Right atrium auricular region (tissue), 2 donors: ENCODE results near the gene STON1. TPM values are rescaled to one million over a fixed set of nuclear protein-coding genes. Genes with fewer than 3 reads are reported as not detected.

Experiments
- DNase-seq: peaks from one replicate; pipeline ENCODE4 v3.0.0-alpha.2; 2019; ENCODE audit warnings: low spot score
- H3K27ac ChIP-seq, 2 donors: fragments of 200-600 bp; sonication (generic); 1 replicate in 1 of 2; 2 replicates in 1 of 2; pipeline ENCODE4 v1.5.1; 2016 to 2019
- H3K27me3 ChIP-seq, 2 donors: fragments of 200-600 bp; sonication (generic); one replicate each; pipeline versions ENCODE4 v1.5.1 to v1.6.0; 2017 to 2019
- H3K36me3 ChIP-seq: fragments of 200-600 bp; sonication (generic); one replicate; pipeline ENCODE4 v1.5.1; 2016
- H3K4me1 ChIP-seq, 2 donors: fragments of 200-600 bp; sonication (generic); one replicate each; pipeline versions ENCODE4 v1.5.1 to v1.6.0; 2017 to 2019
- H3K4me3 ChIP-seq, 2 donors: fragments of 200-600 bp; sonication (generic); 1 replicate in 1 of 2; 2 replicates in 1 of 2; pipeline ENCODE4 v1.5.1; 2017 to 2019; ENCODE audit warnings: mild to moderate bottlenecking in 1 of 2, moderate library complexity in 1 of 2
- H3K9me3 ChIP-seq, 2 donors: fragments of 200-600 bp; sonication (generic); one replicate each; pipeline ENCODE4 v1.5.1; 2019
- total RNA-seq, 2 donors: library from RNA; depleted of rRNA; stranded (reverse); fragments of >200 nt; gene quantifications; one replicate each; pipeline ENCODE4 v1.1.0, GENCODE V29; 2016
- TF ChIP-seq, protein P1 (sequence below), 2 donors: fragments of 200-600 bp; sonication (generic); IDR thresholded peaks; one replicate each; pipeline ENCODE4 v1.5.1; 2019; ENCODE audit warnings: antibody characterized with exemption in 2 of 2

The STON1 gene
- total RNA-seq, 2 donors from 2014 or later, result 6.4 to 15.9 TPM

DNA sequence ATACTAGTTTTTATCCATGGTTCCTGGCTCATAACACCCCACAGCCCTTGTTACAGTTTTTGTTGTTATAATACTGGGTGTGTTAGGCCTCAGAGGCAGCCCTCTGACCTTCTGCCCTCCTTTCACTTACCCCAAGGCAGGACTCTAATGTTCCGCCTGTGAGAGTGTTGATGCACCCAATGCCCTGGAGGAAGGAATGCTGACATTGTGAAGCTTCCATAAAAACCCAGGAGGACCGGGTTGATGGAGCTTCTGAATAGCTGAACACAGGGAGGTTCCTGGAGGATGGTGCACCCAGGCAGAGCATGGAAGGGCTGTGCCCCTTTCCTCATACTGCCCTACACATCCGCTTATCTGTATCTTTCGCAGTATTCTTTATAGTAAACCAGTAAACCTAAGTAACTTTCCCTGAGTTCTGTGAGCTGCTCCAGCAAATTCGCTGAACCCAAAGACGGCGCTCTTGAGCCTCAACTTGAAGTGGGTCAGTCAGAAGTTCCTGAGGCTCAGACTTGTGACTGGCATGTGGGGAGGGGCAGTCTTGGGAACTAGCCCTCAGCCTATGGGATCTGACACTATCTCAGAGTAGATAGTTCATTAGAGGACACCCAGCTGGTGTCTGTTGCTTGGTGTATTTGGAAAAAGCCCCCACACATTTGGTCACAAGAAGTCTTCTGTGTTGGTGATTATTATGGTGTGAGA lies 10.4 kb downstream of the STON1 start:
- Histone ChIP-seq H3K4me3 (no peak overlapping the region), H3K9me3 (no peaks in the 10 kb centered on the region), H3K27me3 (no peaks in the 10 kb centered on the region), H3K27ac (no peak overlapping the region), H3K4me1 (peaks cover 0 to 11% of the 10 kb centered on the region in 2 donors), H3K36me3 (no peaks in the 10 kb centered on the region)
- TF ChIP-seq, protein P1, sequence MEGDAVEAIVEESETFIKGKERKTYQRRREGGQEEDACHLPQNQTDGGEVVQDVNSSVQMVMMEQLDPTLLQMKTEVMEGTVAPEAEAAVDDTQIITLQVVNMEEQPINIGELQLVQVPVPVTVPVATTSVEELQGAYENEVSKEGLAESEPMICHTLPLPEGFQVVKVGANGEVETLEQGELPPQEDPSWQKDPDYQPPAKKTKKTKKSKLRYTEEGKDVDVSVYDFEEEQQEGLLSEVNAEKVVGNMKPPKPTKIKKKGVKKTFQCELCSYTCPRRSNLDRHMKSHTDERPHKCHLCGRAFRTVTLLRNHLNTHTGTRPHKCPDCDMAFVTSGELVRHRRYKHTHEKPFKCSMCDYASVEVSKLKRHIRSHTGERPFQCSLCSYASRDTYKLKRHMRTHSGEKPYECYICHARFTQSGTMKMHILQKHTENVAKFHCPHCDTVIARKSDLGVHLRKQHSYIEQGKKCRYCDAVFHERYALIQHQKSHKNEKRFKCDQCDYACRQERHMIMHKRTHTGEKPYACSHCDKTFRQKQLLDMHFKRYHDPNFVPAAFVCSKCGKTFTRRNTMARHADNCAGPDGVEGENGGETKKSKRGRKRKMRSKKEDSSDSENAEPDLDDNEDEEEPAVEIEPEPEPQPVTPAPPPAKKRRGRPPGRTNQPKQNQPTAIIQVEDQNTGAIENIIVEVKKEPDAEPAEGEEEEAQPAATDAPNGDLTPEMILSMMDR (IDR thresholded peaks at IDR 0.05), result no peak
- DNase-seq, result no peak

- Histone ChIP-seq H3K4me3 (no peak overlapping the region), H3K27ac (no peak overlapping the region), H3K9me3 (no peaks in the 10 kb centered on the region), H3K36me3 (no peaks in the 10 kb centered on the region), H3K27me3 (no peaks in the 10 kb centered on the region), H3K4me1 (peaks cover 0 to 11% of the 10 kb centered on the region in 2 donors)
- DNase-seq, result no peak
- TF ChIP-seq, protein P1 (IDR thresholded peaks at IDR 0.05), result no peak
Observed at GRCh38 chr2:48541666-48542389, 11.9 kb downstream of the STON1 start.

DNA sequence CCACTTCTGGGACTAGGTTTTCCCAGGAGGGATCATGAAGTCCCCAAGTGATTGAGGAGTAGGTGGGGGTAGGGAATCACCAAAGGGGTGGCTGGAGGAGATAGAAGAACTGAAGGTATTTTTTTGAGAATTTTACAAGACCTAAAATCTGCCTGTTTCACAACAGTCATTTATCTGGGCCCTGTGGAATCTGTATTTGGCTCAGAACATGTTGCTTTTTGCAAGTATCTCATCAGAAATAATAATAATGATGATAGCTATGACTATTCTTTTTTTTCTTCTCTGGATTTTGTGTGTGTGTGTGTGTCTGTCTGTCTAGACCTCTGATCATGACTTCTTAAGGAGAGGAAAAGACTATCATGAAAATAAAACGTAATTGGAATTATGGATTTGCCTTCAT lies 13.9 kb downstream of the STON1 start:
- H3K27ac ChIP-seq, result no peak overlapping the region
- no peaks in the 10 kb centered on the region for H3K9me3 ChIP-seq
- no peak for DNase-seq
- no peak overlapping the region for H3K4me3 ChIP-seq
- H3K27me3 ChIP-seq, result no peaks in the 10 kb centered on the region
- no peaks in the 10 kb centered on the region for H3K36me3 ChIP-seq
- TF ChIP-seq, protein P1 (IDR thresholded peaks at IDR 0.05), result no peak
- peaks cover 0 to 11% of the 10 kb centered on the region in 2 donors for H3K4me1 ChIP-seq

GRCh38 chr2:48545244-48545643 lies 15.3 kb downstream of the STON1 start:
- no peak overlapping the region for H3K4me3 ChIP-seq
- H3K36me3 ChIP-seq, result no peaks in the 10 kb centered on the region
- no peak for DNase-seq
- no peaks in the 10 kb centered on the region for H3K27me3 ChIP-seq
- H3K4me1 ChIP-seq, result peaks cover 0 to 11% of the 10 kb centered on the region in 2 donors
- TF ChIP-seq, protein P1 (IDR thresholded peaks at IDR 0.05), result no peak
- H3K27ac ChIP-seq, result no peak overlapping the region
- H3K9me3 ChIP-seq, result no peaks in the 10 kb centered on the region

GRCh38 chr2:48548840-48549239 lies 18.9 kb downstream of the STON1 start:
- no peak overlapping the region for H3K27ac ChIP-seq
- TF ChIP-seq, protein P1 (IDR thresholded peaks at IDR 0.05), result no peak
- DNase-seq, result no peak
- H3K36me3 ChIP-seq, result no peaks in the 10 kb centered on the region
- peaks cover 0 to 8% of the 10 kb centered on the region in 2 donors for H3K4me1 ChIP-seq
- H3K4me3 ChIP-seq, result no peak overlapping the region
- H3K27me3 ChIP-seq, result no peaks in the 10 kb centered on the region
- H3K9me3 ChIP-seq, result no peaks in the 10 kb centered on the region
